NK-92 (cell line): ENCODE results near the gene OSTN.
"Not testable (repeated sequence)": the region's sequence is repeated elsewhere in the genome, so short reads cannot be mapped to it uniquely, and the experiment has no call there.

Experiments
- DNase-seq: peaks from one replicate; lab custom pipeline; 2025; ENCODE audit not compliant: unreplicated experiment; lab: John Stamatoyannopoulos, UW

The OSTN gene

DNA sequence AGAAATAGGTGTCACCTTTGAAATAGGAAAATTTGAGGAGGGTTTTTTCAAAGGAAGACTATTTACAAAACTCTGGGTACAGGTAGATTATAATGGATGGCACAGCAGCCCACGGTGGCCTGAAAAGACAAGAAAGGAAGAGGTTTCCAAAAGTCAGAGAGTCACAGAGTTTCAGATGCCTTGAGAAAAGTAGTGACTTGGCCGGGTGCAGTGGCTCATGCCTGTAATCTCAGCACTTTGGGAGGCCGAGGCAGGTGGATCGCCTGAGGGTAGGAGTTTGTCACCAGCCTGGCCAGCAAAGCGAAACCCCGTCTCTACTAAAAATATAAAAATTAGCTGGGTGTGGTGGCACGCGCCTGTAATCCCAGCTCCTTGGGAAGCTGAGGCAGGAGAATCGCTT lies 35.2 kb downstream of the OSTN start:
- no peak for DNase-seq

DNA sequence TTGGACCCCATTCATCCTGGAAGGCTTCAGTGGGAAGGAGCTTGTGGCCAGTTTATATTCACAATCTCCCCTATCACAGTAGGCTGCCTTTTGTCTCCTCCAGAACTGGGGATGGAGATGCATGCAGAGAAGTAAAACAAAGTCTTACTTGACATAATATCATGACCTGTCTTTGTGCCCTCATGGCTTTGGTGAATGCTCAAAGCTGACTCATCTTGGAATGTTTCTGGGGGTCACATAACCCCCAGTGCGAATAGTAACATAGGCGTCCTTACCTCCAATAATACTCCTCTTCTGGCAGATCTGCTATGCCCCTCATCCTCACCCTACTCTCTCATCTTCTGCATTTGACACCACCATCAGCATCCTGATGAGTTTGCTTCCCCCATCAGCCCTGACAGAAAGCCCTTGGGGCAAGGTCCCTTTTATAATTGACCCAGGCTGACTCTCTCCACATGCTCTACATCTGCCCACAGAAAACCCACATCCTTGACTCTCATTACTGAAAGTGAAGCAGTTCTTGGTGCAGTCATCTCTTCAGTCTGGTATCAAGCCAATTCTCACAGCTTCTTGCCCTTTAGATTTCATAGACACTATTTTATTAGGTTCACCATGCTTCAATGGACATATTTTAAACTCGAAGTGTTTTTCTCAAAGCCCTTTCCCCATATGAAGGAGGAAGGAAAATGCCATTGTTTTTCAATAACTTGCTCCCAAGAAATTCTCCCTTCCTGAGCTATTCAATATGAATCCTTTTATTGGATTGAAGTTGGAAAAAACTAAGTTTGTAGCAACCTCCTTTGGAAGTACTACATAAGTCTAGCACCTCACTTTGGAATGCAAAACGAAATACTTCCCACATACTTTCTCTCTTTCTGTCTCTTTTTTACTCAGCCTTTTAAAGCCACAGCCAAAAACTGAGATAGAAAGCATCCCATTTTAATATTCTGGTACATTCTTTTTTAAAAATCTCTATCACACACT lies 36.6 kb downstream of the OSTN start:
- no peak for DNase-seq

DNA sequence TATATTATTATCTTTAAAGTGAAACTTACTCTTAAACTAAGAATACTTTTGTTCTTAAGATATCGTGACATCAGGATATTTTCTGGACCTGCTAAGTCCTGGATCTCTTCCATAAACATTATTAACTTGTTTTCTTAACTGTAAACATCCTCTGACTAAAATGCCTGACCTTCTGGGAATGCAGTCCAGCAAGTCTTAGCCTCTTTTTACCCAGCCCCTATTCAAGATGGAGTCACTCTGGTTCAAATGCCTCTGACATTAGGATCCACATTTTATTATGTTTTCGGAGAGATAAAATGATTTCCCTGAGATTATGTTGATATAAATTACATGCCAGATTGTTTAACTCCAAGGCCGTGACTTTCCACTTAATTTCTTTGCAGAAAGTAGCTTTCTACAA lies 37.6 kb downstream of the OSTN start:
- DNase-seq: no peak

DNA sequence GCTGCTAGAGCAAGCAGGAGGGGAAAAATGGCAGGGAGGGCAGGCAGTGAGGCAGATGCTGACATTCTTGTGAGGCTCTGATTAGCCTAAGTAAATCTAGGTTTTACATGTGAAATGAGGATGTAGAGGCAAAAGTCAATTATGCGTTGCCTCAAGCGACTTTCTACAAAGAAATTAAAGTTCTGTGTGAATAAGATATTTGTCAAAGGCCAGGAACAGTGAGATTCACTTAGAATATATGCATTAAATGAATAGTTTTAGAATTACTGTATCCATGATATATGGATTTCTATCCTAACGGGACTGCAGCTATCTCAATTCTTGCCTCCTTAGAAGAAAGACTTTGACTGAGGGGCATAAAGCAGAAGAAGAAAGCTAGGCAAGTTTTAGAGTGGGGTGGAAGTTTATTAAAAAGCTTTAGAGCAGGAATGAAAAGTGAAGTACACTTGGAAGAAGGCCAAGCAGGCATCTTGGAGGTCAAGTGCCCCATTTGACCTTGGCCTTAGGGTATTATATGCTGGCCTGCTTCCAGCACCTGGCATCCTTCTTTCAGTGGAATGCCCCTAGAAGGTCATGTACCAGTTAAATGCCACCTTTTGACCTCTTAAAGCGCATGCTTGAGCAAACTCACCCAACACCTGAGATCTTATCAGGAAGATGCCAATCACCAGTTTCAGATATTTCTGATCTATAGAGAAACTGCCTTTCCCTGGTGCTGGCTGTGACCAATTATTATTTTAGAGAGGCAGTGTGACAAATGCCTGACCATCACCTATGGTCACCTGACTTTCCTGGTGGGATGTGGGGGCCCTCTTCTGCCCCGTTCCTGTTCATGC lies 38.2 kb downstream of the OSTN start:
- DNase-seq: no peak

DNA sequence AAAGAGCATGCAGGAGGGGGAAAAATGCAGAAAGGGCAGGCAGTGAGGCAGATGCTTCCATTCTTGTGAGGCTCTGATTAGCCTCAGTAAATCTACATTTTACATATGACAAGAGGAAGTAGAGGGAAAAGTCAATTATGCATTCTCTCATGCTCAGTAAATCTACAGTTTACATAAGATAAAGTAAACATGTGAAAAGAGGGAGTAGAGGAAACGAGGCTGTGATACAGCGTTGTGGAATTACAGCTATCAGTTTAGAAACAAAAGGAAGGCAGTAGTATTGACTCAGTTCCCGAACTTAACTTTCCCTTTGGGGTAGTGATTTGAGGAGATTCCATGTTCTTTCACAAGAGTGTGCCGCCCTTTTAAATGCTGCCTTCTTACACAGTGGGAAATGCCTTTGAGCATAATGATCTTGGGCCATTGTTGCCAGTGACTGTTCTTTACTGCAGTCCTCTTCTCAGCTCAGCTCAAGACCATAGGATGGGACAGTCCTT lies 39.3 kb downstream of the OSTN start:
- DNase-seq: no peak

DNA sequence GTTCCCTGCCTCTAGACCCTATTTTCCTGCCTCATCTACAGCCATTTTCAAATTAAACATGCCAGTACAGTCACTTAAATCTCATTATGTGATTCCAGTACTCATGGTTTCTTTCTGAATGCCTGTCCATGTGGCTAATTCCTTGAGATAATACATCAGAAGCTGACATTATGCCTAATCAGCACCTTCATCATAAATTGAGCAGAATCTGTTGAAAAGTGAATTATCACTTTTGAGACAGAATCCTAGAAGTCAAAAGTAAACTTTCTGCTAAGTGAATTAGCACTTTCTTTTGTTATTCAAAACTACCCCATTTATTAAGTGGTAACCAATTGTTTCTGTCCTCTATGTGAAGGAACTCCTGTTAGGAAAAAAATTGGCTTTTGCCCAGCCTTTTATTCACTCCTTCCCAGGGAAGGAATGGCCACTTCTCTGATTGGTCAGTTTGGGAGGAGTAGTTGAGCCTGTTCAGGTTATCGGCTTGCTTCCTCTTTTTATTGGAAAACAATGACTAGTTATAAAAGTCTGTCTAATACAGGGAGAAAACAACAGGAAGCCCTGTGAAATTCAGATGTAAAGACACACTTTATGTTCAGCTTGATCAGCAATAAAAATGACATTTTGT lies 40.5 kb downstream of the OSTN start:
- DNase-seq: no peak

DNA sequence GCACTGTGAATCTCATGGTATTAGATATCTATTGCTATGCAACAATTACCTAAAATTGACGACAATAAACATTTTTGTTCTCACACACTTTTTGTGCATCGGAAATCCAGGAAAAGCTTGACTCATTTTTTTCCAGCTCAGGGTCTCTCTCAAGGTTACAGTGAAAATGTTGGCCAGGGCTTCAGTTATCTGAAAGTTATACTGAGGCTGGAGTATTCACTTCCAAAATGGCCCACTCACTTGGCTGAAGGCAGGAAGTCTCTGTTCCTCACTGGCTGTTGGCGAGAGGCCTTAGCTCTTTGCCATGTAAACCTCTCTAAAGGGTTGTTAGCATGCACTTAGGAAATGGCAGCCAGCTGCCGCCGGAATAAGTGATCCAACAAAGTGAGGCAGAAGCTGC lies 41.4 kb downstream of the OSTN start:
- no peak for DNase-seq

DNA sequence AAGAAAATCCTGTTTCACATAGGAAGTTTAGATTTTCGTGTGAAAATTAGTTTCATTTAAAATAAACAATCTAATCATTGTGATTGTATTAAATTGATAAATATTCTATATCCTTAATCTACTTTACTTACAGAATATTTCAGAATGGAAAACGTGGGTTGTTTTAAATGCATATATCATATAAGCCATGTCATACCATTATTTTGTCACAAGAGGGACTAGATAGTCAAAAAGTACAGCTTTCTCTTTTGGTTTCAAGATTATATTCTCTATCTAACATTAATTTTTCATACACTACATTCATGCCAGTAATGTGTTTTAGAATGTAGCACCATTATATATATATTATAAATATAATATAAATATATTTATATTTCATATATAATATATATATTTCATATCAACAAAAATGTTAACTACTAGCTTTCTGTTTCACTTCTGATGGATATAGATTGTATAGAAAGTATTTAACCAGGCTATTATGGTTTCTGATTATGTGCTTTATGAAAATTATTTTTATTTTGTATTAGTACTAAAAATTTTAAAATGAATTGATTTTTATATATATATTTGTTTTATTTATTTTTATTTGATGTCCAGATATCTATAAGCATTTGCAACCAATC lies 45.3 kb downstream of the OSTN start:
- DNase-seq: no peak

DNA sequence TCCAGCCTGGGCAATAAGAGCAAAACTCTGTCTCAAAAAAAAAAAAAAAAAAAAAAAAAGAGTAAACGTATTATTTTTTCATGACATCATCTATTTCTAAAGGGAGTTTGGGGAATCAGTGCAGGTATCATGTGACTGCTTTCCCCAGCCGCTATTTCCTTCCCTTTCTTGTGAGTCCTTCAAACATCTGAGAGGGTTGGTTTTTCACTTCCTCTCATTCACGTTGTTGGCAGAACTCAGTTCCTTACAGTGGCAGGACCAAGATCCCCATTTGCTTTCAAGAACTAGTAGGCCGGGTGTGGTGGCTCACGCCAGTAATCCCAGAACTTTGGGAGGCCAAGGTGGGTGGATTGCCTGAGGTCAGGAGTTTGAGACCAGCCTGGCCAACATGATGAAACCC lies 47.0 kb downstream of the OSTN start:
- DNase-seq: not testable (repeated sequence)

DNA sequence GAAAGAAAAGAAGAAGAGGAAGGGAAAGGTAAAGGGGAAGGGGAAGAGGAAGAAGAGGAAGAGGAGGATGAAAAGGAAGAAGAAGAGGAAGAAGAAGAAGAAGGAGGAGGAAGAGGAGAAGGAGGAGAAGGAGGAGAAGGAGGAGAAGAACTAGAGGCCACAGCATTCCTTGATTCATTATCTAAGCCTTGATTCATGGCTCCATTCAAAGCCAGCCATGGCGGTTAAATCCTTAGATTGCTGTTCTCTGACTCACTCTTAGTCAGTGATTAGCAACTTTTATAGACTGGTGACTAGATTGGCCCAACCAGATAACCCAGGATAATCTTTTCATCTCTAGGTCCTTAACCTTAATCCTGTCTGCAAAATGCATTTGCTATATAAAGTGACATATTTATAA lies 47.6 kb downstream of the OSTN start:
- no peak for DNase-seq

DNA sequence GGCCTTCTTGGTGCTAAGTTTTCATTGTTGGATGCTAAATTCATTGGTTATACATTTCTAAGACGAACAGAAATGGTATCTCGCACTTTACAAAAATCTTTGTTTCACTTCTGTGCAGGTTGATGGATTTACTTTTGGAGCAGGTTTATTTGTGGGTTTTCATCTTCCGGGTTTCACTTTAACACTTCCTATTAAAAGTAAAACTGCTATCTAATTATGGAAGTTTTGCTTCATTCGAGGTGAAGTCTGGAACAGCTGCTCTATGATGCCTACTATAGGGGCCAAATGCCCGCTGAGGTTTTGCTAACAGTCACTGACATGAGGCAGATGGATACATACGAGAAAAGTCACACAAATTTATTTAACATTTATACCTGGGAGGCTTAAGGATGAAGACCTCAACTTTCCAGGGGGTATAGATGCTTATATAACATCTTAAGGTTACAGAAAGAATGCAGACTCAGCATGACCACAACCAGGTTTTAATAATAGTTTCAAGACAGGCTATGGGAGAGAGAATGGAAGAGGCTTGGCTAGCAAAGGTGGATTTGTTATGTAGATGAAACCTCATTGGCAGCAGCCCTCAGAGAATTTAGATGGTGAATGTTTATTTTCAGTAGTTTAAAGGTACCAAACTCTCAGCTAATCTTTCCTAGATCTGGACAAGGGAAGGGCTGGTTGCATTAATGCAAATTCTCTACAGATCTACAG lies 54.2 kb downstream of the OSTN start:
- no peak for DNase-seq

DNA sequence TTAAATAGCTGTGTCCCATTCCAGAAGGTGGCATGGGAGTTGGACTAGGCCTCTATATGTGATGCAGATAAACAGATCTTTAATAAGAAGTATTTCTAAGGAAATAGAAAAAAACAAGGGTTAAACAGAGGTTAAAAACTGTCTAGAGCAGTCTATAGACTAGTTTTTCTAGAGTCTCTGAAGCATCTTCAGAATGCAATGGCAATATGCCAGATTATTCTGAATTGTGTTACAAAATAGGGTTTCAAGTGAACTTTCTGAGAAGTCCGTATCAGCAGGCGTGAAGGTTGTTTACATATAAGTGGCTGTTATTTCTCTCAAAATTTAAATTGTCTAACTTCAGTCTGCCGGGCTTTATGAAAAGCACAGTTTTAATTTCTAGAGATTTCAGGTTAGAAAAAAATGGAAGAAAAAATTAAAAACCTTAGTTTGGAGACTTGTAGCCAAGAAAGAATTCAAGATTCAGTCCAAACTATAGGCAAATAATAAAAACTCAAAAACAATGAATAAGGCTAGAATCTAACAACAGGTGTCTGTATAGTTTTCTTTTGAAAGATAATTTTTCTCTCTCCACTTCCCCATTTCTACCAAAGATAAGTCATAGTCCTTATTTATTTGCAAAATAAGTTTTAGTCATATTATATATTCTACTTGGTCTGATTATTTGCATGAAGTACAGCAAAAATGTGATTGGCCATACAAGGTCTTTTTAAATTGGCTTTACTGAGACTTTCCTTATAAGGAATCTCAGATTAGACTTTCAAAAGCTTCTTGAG lies 55.2 kb downstream of the OSTN start:
- no peak for DNase-seq

DNA sequence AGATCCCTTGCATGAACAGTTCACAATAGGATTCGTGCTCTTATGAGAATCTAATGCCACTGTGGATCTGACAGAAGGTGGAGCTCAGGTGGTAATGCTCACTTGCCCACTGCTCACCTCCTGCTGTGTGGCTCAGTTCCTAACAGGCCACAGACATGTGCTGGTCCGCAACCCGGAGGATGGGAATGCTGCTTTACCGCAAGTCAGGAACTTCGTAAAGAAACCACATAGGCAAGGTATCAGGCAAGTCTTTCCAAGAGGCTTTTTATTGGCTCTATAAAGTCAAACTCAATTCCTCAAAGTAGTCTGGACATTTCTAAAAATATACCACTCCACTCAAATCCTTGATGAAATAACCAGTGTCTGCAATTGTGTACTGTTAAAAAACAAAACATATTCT lies 56.1 kb downstream of the OSTN start:
- DNase-seq: no peak

DNA sequence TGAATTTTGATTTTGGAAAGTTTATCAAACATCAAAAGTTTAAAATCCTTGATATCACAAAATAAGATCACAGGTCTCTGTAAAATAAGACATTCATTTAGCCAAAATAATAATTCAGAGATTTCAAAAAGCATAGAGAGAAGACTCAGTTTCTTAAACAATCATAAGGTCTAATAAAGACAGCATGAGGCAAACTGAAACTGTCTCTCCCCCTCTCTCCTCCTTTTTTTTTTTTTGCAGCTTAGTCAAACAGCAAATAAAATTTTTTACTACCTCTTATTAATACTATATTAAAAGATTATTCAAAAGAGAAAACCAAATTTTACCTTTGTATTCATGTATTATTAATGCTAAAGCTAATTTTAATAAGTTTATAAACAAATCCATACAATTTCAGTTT lies 57.4 kb downstream of the OSTN start:
- no peak for DNase-seq

DNA sequence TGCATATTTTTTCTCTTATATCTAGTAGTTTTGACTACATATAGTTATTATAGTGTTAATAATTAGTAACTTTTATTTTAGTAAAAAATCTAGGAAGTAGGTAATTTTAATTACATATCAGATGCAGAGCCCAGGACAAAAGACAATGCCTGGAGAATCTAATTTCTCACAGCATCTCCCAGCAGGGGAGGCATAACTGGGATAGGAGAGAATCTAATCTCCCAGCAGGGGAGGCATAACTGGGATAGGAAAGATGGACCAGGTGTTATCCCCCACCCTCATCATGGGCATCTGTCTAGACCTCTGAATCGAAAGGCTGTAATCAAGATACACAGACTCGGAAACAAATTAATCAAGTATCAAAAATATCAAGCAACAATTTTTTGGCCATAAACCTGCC lies 58.2 kb downstream of the OSTN start:
- no peak for DNase-seq

DNA sequence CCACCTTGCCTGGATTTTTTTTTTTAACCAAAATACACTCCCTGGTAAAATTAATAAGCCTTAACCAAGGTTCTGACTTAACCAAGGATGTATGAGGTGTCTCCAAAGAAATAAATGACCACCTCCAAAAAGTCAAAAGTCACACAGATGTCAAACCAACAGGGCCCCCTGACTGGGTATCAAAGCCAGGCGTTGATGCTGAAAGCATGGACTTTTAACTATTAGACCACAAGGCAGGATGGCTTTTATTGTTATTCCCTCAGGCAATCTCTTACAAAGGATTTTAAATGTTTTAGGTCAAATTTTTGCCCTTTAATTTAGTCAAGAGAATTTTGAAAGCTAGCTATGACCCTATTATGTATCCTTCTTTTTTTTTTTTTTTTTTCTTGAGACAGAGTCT lies 60.4 kb downstream of the OSTN start:
- DNase-seq: no peak

DNA sequence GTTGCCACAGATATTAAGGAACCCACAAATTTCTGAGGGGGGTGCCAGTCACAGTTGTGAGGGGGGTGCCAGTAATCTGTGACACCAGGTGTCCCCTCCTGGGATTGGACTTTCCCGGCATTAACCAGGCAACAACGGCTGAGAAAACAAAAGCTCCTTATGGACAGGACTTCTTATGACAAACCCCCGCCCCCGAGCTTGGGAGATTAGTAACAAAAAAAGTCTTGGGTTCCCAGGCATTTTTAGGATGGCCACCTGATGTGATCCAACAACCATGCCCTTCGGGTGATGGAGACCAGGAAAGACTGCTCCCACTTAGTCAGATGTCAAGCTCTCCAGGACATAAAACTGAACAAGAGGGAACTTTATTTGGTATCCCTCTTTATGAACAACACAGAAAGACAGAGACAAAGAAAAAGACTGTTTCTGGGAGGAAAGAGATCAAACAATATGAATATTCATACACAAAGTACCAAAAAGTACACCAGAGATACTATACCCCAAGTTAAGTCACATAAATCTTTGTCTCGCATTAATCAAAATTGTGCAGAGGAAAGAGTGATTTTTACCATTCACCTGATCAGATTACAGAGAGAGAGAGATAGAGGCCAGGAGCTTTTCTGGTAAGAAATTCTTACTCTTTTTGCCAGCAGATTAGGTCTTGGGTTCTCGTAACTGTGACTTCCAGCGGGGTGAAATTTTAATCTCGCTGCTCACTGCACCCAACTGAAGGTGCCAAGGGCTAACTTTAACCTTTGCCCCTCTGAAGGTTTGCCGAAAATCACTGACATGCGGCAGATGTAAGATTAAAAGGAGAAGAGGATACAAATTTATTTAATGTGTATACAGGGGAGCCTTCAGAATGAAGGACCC lies 61.6 kb downstream of the OSTN start:
- DNase-seq: no peak

DNA sequence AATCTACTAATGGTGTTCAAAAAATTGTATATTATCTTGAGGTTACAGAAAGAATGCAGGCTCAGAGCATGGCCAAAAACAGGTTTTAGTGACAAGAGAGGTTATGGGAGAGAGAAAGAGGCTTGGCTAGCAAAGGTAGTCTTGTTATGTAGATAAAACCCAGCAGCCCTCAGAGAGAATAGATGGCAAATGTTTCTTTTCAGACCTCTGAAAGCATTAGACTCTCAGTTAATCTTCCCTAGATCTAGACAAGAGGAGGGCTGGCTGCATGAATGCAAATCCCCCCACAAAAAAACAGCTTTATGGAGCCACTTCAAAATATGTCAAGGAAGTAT lies 62.2 kb downstream of the OSTN start:
- no peak for DNase-seq

DNA sequence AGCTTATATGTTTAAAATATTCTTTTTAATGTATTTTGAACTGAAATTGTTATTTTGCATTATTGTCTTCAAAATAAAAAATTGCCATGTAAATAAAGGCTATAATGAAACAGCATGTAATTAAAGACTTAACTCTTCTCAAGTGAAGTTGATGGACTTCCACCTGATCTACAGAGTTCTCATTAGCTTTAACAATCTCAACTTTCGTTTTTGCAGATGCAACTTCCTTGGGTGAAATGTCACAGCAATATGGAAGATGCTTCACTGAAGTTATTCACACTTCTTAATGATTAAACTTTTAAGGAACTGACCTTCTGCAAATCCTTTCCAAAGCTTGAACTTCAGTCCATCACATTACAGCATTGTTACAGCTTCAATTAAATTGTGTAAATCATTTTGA lies 63.6 kb downstream of the OSTN start:
- no peak for DNase-seq
